MG63 (cell line): ENCODE measurements around the gene CLEC10A. TPM values are rescaled to one million over a fixed set of nuclear protein-coding genes. Genes with fewer than 3 reads are reported as not detected.
A peak's percentile ranks its signal among the peaks of the same experiment; 100 is the strongest.
"Not testable (repeated sequence)": the region's sequence is repeated elsewhere in the genome, so short reads cannot be mapped to it uniquely, and the experiment has no call there.

Source experiments
- DNase-seq: peaks from one replicate; pipeline ENCODE4 v3.0.0-alpha.2; 2020
- H3K27me3 ChIP-seq: fragments of 250-450 bp; sonication (Bioruptor Pico); 2 replicates; pipeline ENCODE4 v1.5.1; 2020; ENCODE audit warnings: mild to moderate bottlenecking, moderate library complexity
- H3K36me3 ChIP-seq: fragments of 250-450 bp; sonication (Bioruptor Pico); 2 replicates; pipeline ENCODE4 v1.5.1; 2020; ENCODE audit warnings: mild to moderate bottlenecking, moderate library complexity
- H3K4me3 ChIP-seq: fragments of 250-450 bp; sonication (Bioruptor Pico); 2 replicates; pipeline ENCODE4 v1.5.1; 2020; ENCODE audit warnings: mild to moderate bottlenecking, moderate library complexity
- H3K9me3 ChIP-seq: fragments of 250-450 bp; sonication (Bioruptor Pico); 2 replicates; pipeline ENCODE4 v1.5.1; 2020; ENCODE audit warnings: mild to moderate bottlenecking, moderate library complexity
- total RNA-seq: library from RNA; depleted of rRNA; stranded (reverse); fragments of >200 nt; shearing (Covaris generic); gene quantifications from 2 replicates; pipeline ENCODE4 v1.2.3, GENCODE V29; 2014; ENCODE audit warnings: low replicate concordance

The CLEC10A gene
- total RNA-seq, 1 experiment from 2014 or later, result not detected

GRCh38 chr17:7089570-7089969 is 9.5 kb upstream of the CLEC10A start:
- H3K36me3 ChIP-seq, DNase-seq, H3K9me3 ChIP-seq, H3K4me3 ChIP-seq, H3K27me3 ChIP-seq: not testable (repeated sequence)

- not testable (repeated sequence) for H3K4me3 ChIP-seq, H3K27me3 ChIP-seq, DNase-seq, H3K36me3 ChIP-seq, H3K9me3 ChIP-seq
These were observed 8.4 kb upstream of the CLEC10A start for GRCh38 chr17:7088442-7088841.

- Histone ChIP-seq H3K9me3 (no peaks in the 10 kb centered on the region), H3K27me3 (no peaks in the 10 kb centered on the region), H3K36me3 (no peaks in the 10 kb centered on the region), H3K4me3 (no peak overlapping the region)
- DNase-seq, result peak; percentile 39
These were observed 4.0 kb upstream of the CLEC10A start for GRCh38 chr17:7084088-7084487.

- Histone ChIP-seq H3K36me3 (no peaks in the 10 kb centered on the region), H3K9me3 (no peaks in the 10 kb centered on the region), H3K4me3 (no peak overlapping the region), H3K27me3 (no peaks in the 10 kb centered on the region)
- peak; percentile 14 for DNase-seq
These were observed 3.5 kb upstream of the CLEC10A start for GRCh38 chr17:7083592-7083991.

GRCh38 chr17:7081341-7082062 is 1.5 kb upstream of the CLEC10A start:
- H3K9me3 ChIP-seq, result no peaks in the 10 kb centered on the region
- no peaks in the 10 kb centered on the region for H3K27me3 ChIP-seq
- no peak for DNase-seq
- no peaks in the 10 kb centered on the region for H3K36me3 ChIP-seq
- H3K4me3 ChIP-seq, result no peak overlapping the region

GRCh38 chr17:7080456-7081041 is 498 bp upstream of the CLEC10A start:
- peak; percentile 49 for DNase-seq
- H3K27me3 ChIP-seq, result no peaks in the 10 kb centered on the region
- H3K9me3 ChIP-seq, result no peaks in the 10 kb centered on the region
- no peak overlapping the region for H3K4me3 ChIP-seq
- H3K36me3 ChIP-seq, result no peaks in the 10 kb centered on the region

GRCh38 chr17:7078711-7079110 is 1.3 kb downstream of the CLEC10A start:
- H3K9me3 ChIP-seq, result no peaks in the 10 kb centered on the region
- no peaks in the 10 kb centered on the region for H3K27me3 ChIP-seq
- no peak overlapping the region for H3K4me3 ChIP-seq
- DNase-seq, result no peak
- no peaks in the 10 kb centered on the region for H3K36me3 ChIP-seq

GRCh38 chr17:7077911-7078546 is 2.0 kb downstream of the CLEC10A start:
- DNase-seq, result no peak
- no peaks in the 10 kb centered on the region for H3K9me3 ChIP-seq
- H3K4me3 ChIP-seq, result no peak overlapping the region
- no peaks in the 10 kb centered on the region for H3K27me3 ChIP-seq
- H3K36me3 ChIP-seq, result no peaks in the 10 kb centered on the region

- no peaks in the 10 kb centered on the region for H3K9me3 ChIP-seq
- no peak overlapping the region for H3K4me3 ChIP-seq
- no peaks in the 10 kb centered on the region for H3K36me3 ChIP-seq
These were observed 5.1 kb downstream of the CLEC10A start for GRCh38 chr17:7074931-7075330.

GRCh38 chr17:7072406-7072805 is 7.6 kb downstream of the CLEC10A start:
- H3K36me3 ChIP-seq, result no peaks in the 10 kb centered on the region
- H3K27me3 ChIP-seq, result no peaks in the 10 kb centered on the region
- H3K9me3 ChIP-seq, result no peaks in the 10 kb centered on the region
- no peak for DNase-seq
- H3K4me3 ChIP-seq, result no peak overlapping the region

More at GRCh38 chr17:7074931-7075330, 5.1 kb downstream of the CLEC10A start:
- no peak for DNase-seq
- no peaks in the 10 kb centered on the region for H3K27me3 ChIP-seq

GRCh38 chr17:7070712-7071111 is 9.3 kb downstream of the CLEC10A start:
- no peaks in the 10 kb centered on the region for H3K36me3 ChIP-seq
- no peak overlapping the region for H3K4me3 ChIP-seq
- H3K9me3 ChIP-seq, result no peaks in the 10 kb centered on the region
- no peak for DNase-seq
- no peaks in the 10 kb centered on the region for H3K27me3 ChIP-seq

- Histone ChIP-seq H3K27me3 (no peaks in the 10 kb centered on the region), H3K9me3 (no peaks in the 10 kb centered on the region), H3K36me3 (no peaks in the 10 kb centered on the region), H3K4me3 (no peak overlapping the region)
- no peak for DNase-seq
These were observed 11.8 kb downstream of the CLEC10A start for GRCh38 chr17:7068268-7068667.

- H3K36me3 ChIP-seq, result no peaks in the 10 kb centered on the region
- no peaks in the 10 kb centered on the region for H3K27me3 ChIP-seq
- H3K9me3 ChIP-seq, result no peaks in the 10 kb centered on the region
- DNase-seq, result no peak
- no peak overlapping the region for H3K4me3 ChIP-seq
These were observed 12.9 kb downstream of the CLEC10A start for GRCh38 chr17:7067198-7067597.

GRCh38 chr17:7064261-7064660 is 15.8 kb downstream of the CLEC10A start:
- Histone ChIP-seq H3K4me3 (no peak overlapping the region), H3K36me3 (no peaks in the 10 kb centered on the region)
- DNase-seq, result peak; percentile 84

GRCh38 chr17:7063518-7064094 is 16.4 kb downstream of the CLEC10A start:
- H3K4me3 ChIP-seq, result no peak overlapping the region
- no peak for DNase-seq
- H3K9me3 ChIP-seq, result no peaks in the 10 kb centered on the region
- H3K36me3 ChIP-seq, result no peaks in the 10 kb centered on the region
- H3K27me3 ChIP-seq, result no peaks in the 10 kb centered on the region

More at GRCh38 chr17:7064261-7064660, 15.8 kb downstream of the CLEC10A start:
- Histone ChIP-seq H3K9me3 (no peaks in the 10 kb centered on the region), H3K27me3 (no peaks in the 10 kb centered on the region)

GRCh38 chr17:7060165-7060891 is 19.7 kb downstream of the CLEC10A start:
- H3K27me3 ChIP-seq, result no peaks in the 10 kb centered on the region
- H3K4me3 ChIP-seq, result no peak overlapping the region
- H3K9me3 ChIP-seq, result no peaks in the 10 kb centered on the region
- peak; percentile 74 for DNase-seq
- H3K36me3 ChIP-seq, result no peaks in the 10 kb centered on the region
